Subcutaneous abdominal adipose tissue (tissue), 5 donors: ENCODE results near the gene GON4L.
A peak's percentile ranks its signal among the peaks of the same experiment; 100 is the strongest.

Experiments used
- H3K27ac ChIP-seq: one replicate; pipeline ENCODE4 v1.7.0; 2013; ENCODE audit warnings: low read depth, mild to moderate bottlenecking, inconsistent platforms, low read length, moderate library complexity
- H3K27me3 ChIP-seq, 5 donors: one replicate each; pipeline ENCODE4 v1.7.0; 2013; ENCODE audit warnings: low read length in 5 of 5, inconsistent platforms in 1 of 5; ENCODE audit not compliant: control insufficient read depth in 5 of 5, insufficient read depth in 4 of 5
- H3K36me3 ChIP-seq, 5 donors: one replicate each; pipeline ENCODE4 v1.7.0; 2013; ENCODE audit warnings: low read length in 5 of 5; ENCODE audit not compliant: control insufficient read depth in 5 of 5, insufficient read depth in 5 of 5
- H3K4me1 ChIP-seq, 5 donors: one replicate each; pipeline ENCODE4 v1.7.0; 2013; ENCODE audit warnings: low read length in 5 of 5, mild to moderate bottlenecking in 3 of 5, moderate library complexity in 1 of 5; ENCODE audit not compliant: control insufficient read depth in 5 of 5, insufficient read depth in 5 of 5
- H3K4me3 ChIP-seq, 5 donors: one replicate each; pipeline ENCODE4 v1.7.0; 2013; ENCODE audit warnings: low read length in 5 of 5, low read depth in 1 of 5
- H3K9ac ChIP-seq, 5 donors: one replicate each; pipeline ENCODE4 v1.7.0; 2013; ENCODE audit warnings: low read length in 5 of 5, mild to moderate bottlenecking in 4 of 5, moderate library complexity in 3 of 5
- H3K9me3 ChIP-seq, 5 donors: one replicate each; pipeline ENCODE4 v1.7.0; 2013; ENCODE audit warnings: low read length in 5 of 5; ENCODE audit not compliant: control insufficient read depth in 5 of 5
- donor health status: healthy.
- donor health status: healthy.
- donor health status: healthy.
- donor health status: healthy.
- donor health status: healthy.

Gene GON4L

DNA sequence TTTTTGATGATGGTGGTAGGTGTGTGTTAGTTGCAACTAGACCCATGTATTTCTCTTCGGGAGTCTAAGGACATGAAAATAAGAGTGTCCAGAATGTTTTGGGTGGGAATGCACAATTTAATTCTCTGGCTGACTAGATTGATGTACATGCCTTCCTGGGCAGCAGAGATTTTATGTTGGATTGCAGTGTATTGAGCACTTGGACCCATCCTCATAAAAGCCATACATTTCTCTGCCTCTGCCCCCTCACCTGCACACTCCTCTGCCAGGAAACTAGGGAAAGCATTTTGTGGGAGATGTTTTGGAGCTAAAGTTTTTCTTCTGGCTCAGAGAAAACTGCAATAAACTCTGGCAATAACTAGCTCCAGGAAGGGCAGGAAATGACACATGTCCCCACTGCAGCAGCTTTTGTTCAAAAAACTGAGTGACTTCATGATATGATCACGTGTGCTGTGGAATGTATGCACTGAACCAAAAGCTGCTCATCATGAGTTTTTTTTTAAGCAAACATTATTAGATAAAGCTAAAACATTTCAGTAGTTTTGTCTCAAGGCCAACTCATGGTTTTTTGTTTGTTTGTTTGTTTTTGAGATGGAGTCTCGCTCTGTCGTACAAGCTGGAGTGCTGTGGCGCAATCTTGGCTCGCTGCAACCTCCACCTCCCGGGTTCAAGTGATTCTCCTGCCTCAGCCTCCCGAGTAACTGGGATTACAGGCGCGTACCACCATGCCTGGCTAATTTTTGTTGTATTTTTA lies 36.6 kb upstream of the GON4L start:
- H3K9ac ChIP-seq, result peak overlapping the region in 2 of 5 donors; percentile 26 to 38
- peaks cover 0 to 26% (median 6%) of the 10 kb centered on the region in 5 donors for H3K4me1 ChIP-seq
- H3K27ac ChIP-seq, result peak overlapping the region; percentile 39
- H3K27me3 ChIP-seq, result no peaks in the 10 kb centered on the region
- H3K9me3 ChIP-seq, result no peaks in the 10 kb centered on the region
- H3K4me3 ChIP-seq, result peak overlapping the region in 1 of 5 donors; percentile 35
- peaks cover 0 to 14% (median 4%) of the 10 kb centered on the region in 5 donors for H3K36me3 ChIP-seq

DNA sequence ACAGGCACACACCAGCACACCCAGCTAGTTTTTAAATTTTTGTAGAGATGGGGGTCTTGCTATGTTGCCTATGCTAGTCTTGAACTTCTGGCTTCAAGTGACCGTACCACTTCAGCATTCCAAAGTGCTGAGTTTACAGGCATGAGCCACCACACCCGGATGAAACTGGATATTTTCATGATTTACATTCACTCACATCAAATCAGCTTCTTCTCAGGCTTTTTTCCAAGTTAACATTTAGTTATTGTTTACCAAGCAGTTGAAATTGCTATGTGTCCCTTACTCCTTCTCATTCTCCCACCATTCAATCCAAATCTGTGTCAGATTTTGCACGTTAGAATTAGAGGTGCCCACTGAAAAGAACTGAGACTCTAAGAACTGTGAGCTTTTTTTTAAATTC lies 35.8 kb upstream of the GON4L start:
- Histone ChIP-seq H3K4me1 (peaks cover 0 to 26% (median 6%) of the 10 kb centered on the region in 5 donors), H3K27me3 (no peaks in the 10 kb centered on the region), H3K9me3 (no peaks in the 10 kb centered on the region), H3K4me3 (no peak overlapping the region), H3K9ac (peak overlapping the region in 1 of 5 donors; percentile 26), H3K36me3 (peaks cover 0 to 12% (median 4%) of the 10 kb centered on the region in 5 donors), H3K27ac (peak overlapping the region; percentile 39)

DNA sequence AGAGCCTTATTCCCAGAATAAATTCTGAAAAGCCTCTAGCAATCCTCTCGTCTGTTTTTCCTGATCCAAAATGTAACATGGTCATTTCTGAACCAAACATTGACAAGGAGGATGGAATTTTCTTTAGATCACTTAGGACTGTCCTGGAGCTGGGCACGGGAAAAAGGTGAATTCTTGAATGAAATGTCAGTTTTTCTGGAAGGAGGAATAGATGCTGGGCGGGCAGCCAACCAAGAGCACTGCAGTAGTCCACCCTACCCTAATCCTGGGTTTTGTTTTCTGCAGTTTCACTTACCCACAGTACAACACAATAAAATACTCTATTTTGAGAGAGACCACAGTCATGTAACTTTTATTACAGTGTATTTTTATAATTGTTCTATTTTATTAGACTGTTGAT lies 33.2 kb upstream of the GON4L start:
- peaks cover 0 to 26% (median 6%) of the 10 kb centered on the region in 5 donors for H3K4me1 ChIP-seq
- H3K4me3 ChIP-seq, result no peak overlapping the region
- H3K27ac ChIP-seq, result no peak overlapping the region
- no peaks in the 10 kb centered on the region for H3K9me3 ChIP-seq
- H3K36me3 ChIP-seq, result no peaks in the 10 kb centered on the region
- no peaks in the 10 kb centered on the region for H3K27me3 ChIP-seq
- no peak overlapping the region for H3K9ac ChIP-seq

DNA sequence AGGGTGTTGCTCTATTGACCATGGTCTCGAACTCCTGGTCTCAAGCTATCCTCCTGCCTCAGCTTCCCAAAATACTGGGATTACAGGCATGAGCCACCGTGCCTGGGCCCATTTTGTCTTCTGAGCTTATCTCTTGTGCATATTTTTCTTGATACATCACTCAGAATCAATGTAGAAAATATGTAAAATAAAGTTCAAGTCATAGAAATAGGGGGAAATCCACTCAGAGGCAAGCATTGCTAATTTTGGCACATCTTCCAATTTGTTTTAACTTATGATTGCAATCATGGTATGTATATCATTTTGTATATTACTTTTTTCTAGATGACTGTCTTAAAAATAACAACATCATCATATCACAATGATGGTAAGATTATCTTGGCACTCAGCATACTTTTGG lies 32.6 kb upstream of the GON4L start:
- Histone ChIP-seq H3K27me3 (no peaks in the 10 kb centered on the region), H3K4me3 (no peak overlapping the region)

DNA sequence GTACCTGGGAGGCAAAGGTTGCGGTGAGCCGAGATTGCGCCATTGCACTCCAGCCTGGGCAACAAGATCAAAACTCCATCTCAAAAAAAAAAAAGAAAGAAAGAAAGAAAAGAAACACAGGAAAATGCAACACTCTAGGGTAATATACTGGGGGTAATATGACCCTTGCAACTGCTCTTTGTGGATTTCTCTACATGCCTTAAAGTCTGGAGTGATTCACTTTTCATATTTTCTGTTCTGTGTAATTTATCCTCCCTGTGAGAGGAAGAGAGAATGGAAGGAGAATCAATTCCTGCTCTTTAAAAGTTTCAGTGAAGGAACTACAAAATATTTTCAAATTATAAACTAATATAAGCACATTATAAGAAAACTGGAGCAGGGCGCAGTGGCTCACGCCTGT lies 31.5 kb upstream of the GON4L start:
- Histone ChIP-seq H3K27me3 (no peaks in the 10 kb centered on the region), H3K9ac (no peak overlapping the region), H3K27ac (no peak overlapping the region), H3K4me1 (peaks cover 0 to 19% (median 5%) of the 10 kb centered on the region in 5 donors), H3K4me3 (no peak overlapping the region), H3K9me3 (no peaks in the 10 kb centered on the region), H3K36me3 (no peaks in the 10 kb centered on the region)

More for the DNA sequence above, 32.6 kb upstream of the GON4L start:
- no peak overlapping the region for H3K27ac ChIP-seq
- H3K9me3 ChIP-seq, result no peaks in the 10 kb centered on the region
- no peak overlapping the region for H3K9ac ChIP-seq
- H3K4me1 ChIP-seq, result peaks cover 0 to 26% (median 6%) of the 10 kb centered on the region in 5 donors
- H3K36me3 ChIP-seq, result no peaks in the 10 kb centered on the region

DNA sequence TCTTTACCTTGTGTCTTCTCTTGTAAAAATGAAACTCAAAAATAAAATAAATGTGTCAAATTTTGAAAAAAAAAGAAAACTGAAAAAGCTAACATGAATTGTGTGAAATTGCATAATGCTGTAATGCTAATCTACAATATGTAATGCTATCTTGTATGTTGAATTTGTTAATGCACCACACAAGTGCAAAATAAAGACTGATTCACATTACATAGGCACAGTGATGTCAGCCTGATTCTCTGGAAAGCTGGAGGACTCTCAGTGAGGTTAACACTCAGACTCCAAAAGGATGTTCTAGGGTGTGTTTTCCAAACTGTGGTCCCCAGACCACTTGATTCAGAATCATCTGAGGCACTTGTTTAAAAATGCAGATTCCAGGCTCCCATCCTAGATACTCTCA lies 28.0 kb upstream of the GON4L start:
- Histone ChIP-seq H3K27me3 (no peaks in the 10 kb centered on the region), H3K9ac (no peak overlapping the region), H3K9me3 (no peaks in the 10 kb centered on the region), H3K4me3 (no peak overlapping the region), H3K4me1 (peaks cover 0 to 6% (median 0%) of the 10 kb centered on the region in 5 donors), H3K27ac (no peak overlapping the region), H3K36me3 (peaks cover 0 to 12% (median 4%) of the 10 kb centered on the region in 5 donors)

DNA sequence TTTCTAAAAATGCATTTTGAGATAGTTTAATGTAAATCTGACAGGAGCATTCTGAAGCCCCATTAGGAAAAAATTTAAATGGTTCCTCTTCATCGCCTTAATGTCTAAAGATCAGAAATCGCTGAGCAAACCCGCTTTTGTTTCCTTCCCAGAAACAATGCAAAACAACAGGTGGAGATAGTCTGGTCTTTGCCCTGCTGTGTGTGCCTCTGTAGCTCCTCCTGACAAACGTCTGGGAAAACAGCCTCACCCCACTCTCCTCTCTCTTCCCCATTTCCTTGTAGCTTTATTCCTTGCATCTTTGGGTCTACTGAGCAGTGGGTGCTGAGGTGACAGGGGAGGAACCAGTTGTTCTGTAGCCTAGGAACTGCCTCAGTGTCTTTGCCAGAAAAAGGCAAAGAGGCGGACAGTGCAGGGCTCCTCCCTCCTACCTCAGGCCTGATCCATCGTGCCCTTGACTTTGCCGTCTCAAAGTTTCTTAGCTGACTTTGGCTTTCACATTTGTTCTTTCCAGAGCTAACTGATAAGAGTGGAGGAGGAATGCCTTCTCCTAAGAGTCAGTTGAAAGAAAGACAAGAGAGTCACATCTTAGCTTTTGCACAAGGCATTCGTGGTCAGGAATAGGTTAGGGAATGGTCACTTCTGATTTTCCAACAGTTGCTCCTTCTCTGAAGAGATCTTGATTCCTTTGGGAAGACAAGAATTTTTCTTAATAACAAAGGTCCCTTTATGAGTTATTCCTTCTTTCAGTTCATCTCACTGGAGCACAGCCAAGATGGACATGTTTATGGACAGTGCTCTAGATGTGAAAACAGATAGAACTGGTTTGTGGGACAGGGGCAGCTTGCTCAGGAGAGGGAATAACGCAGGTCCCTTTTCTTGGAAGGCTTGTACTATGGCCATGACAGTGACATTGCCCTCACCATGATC lies 27.3 kb upstream of the GON4L start:
- no peak overlapping the region for H3K9ac ChIP-seq
- no peaks in the 10 kb centered on the region for H3K9me3 ChIP-seq
- H3K4me3 ChIP-seq, result no peak overlapping the region
- H3K36me3 ChIP-seq, result peaks cover 0 to 12% (median 4%) of the 10 kb centered on the region in 5 donors
- no peaks in the 10 kb centered on the region for H3K27me3 ChIP-seq
- H3K4me1 ChIP-seq, result no peaks in the 10 kb centered on the region
- no peak overlapping the region for H3K27ac ChIP-seq

DNA sequence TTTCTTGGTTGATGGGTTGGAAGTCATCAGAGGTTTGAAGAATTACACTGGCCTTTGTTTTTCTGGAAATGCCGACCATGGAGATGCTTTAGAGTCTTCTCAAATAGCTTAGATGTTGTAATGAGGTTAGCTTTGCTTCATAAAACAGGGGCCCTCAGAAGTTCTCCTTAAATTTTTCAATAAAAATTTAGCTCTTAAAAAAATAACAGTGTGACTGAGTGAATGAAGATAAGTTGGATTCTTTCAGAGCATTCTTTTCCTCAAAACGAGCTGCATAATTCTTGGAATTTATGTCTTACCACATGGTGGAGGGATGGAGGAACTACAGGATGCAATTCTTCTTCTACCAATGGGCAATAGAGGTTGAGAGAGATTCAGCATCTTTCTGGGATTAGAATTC lies 25.8 kb upstream of the GON4L start:
- peaks cover 0 to 12% (median 4%) of the 10 kb centered on the region in 5 donors for H3K36me3 ChIP-seq
- H3K9ac ChIP-seq, result no peak overlapping the region
- no peak overlapping the region for H3K4me3 ChIP-seq
- no peaks in the 10 kb centered on the region for H3K27me3 ChIP-seq
- H3K27ac ChIP-seq, result no peak overlapping the region
- H3K9me3 ChIP-seq, result no peaks in the 10 kb centered on the region
- H3K4me1 ChIP-seq, result no peaks in the 10 kb centered on the region

DNA sequence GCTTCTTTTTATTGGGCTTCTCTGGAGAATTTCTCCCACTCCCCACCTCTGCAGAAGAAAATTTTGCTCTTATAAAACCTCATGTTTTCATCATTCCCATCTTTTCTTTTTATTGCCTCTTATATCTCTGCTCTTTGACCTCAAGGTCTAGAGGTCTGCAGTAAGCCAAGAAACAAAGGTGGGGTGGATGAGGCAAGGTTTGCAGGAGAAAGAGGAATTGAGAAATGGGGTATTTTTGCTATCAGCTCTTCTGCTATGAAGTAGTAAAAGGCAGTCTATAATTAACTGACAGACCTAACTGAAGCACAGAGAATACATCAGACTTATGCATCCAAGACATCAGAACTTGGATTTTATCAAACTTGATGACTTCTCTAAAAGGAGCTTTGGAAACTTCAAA lies 25.2 kb upstream of the GON4L start:
- peaks cover 0 to 12% (median 4%) of the 10 kb centered on the region in 5 donors for H3K36me3 ChIP-seq
- H3K4me1 ChIP-seq, result no peaks in the 10 kb centered on the region
- H3K27me3 ChIP-seq, result no peaks in the 10 kb centered on the region
- no peaks in the 10 kb centered on the region for H3K9me3 ChIP-seq
- no peak overlapping the region for H3K9ac ChIP-seq
- H3K4me3 ChIP-seq, result no peak overlapping the region
- no peak overlapping the region for H3K27ac ChIP-seq

DNA sequence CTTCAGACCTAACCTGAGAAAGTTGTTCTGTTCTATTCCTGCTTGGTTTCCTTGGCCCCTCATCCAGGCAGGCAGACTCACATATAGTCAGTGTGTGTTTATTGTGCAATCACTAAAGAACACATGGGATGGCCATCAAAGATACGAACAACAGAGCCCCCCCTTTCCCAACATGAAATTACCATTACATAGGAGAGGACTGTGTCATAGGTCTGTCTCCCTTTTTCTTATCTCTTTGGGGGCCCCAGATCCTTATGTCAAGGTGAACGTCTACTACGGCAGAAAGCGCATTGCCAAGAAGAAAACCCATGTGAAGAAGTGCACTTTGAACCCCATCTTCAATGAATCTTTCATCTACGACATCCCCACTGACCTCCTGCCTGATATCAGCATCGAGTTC lies 23.9 kb upstream of the GON4L start:
- Histone ChIP-seq H3K4me3 (no peak overlapping the region), H3K27me3 (no peaks in the 10 kb centered on the region), H3K9me3 (no peaks in the 10 kb centered on the region), H3K36me3 (peaks cover 0 to 12% (median 4%) of the 10 kb centered on the region in 5 donors), H3K4me1 (no peaks in the 10 kb centered on the region), H3K9ac (no peak overlapping the region), H3K27ac (no peak overlapping the region)
